Mesendoderm (in vitro differentiated cells): ENCODE results near the gene TFAP2C.

Source experiments
- DNase-seq: peaks from one replicate; pipeline ENCODE4 v3.0.0; 2013
- H2AK5ac ChIP-seq: 2 replicates; pipeline ENCODE4 v1.6.1; 2013; ENCODE audit warnings: low read length, inconsistent platforms
- H2BK120ac ChIP-seq: 2 replicates; pipeline ENCODE4 v1.6.1; 2013; ENCODE audit warnings: low read depth, mild to moderate bottlenecking, low read length, moderate library complexity, mixed read lengths
- H2BK15ac ChIP-seq: replicated peaks from 2 replicates; pipeline ENCODE4 v1.6.1; 2013; ENCODE audit warnings: low read depth, mild to moderate bottlenecking, moderate library complexity
- H2BK5ac ChIP-seq: 2 replicates; pipeline ENCODE4 v1.6.1; 2013; ENCODE audit warnings: low read length, inconsistent platforms
- H3K18ac ChIP-seq: 2 replicates; pipeline ENCODE4 v1.6.1; 2013; ENCODE audit warnings: mild to moderate bottlenecking, low read length, mixed read lengths
- H3K23ac ChIP-seq: one replicate; pipeline ENCODE4 v1.6.1; 2013; ENCODE audit warnings: low read length
- H3K27ac ChIP-seq: 2 replicates; pipeline ENCODE4 v1.5.1; 2013; ENCODE audit warnings: low read depth, mild to moderate bottlenecking, inconsistent platforms, low read length, moderate library complexity
- H3K27me3 ChIP-seq: 2 replicates; pipeline ENCODE4 v1.6.1; 2013; ENCODE audit warnings: low read length, control low read depth, mild to moderate bottlenecking, inconsistent platforms; ENCODE audit not compliant: insufficient read depth, poor library complexity
- H3K36me3 ChIP-seq: 2 replicates; pipeline ENCODE4 v1.6.1; 2013; ENCODE audit warnings: low read length, inconsistent platforms; ENCODE audit not compliant: control insufficient read depth, insufficient read depth
- H3K4ac ChIP-seq: one replicate; pipeline ENCODE4 v1.6.1; 2013; ENCODE audit warnings: low read depth, mild to moderate bottlenecking, low read length, moderate library complexity
- H3K4me1 ChIP-seq: 2 replicates; pipeline ENCODE4 v1.6.1; 2013; ENCODE audit warnings: low read depth, low read length, inconsistent platforms; ENCODE audit not compliant: control insufficient read depth
- H3K4me2 ChIP-seq: 2 replicates; pipeline ENCODE4 v1.6.1; 2013; ENCODE audit warnings: low read length
- H3K4me3 ChIP-seq: 2 replicates; pipeline ENCODE4 v1.5.1; 2013; ENCODE audit warnings: mild to moderate bottlenecking, low read length
- H3K56ac ChIP-seq: one replicate; pipeline ENCODE4 v1.6.1; 2013; ENCODE audit warnings: low read length
- H3K79me1 ChIP-seq: 2 replicates; pipeline ENCODE4 v1.6.1; 2013; ENCODE audit warnings: low read length, inconsistent platforms
- H3K79me2 ChIP-seq: 2 replicates; pipeline ENCODE4 v1.6.1; 2013; ENCODE audit warnings: mild to moderate bottlenecking, low read length; ENCODE audit not compliant: control insufficient read depth, insufficient read depth
- H3K9ac ChIP-seq: 2 replicates; pipeline ENCODE4 v1.6.1; 2013; ENCODE audit warnings: low read length, inconsistent platforms
- H4K5ac ChIP-seq: one replicate; pipeline ENCODE4 v1.6.1; 2013; ENCODE audit warnings: low read length
- H4K8ac ChIP-seq: one replicate; pipeline ENCODE4 v1.6.1; 2013; ENCODE audit warnings: low read depth, mild to moderate bottlenecking, control low read depth, low read length, moderate library complexity
- WGBS: extraction: QIAGEN DNeasy Blood & Tissue Kit; methylation state at CpG from one replicate; pipeline ENCODE4 v1.1.7; 2013; ENCODE audit warnings: low lambda C conversion rate, missing lambda C conversion rate; ENCODE audit not compliant: insufficient coverage; ENCODE audit errors: extremely low coverage; 5-methylcytosine and 5-hydroxymethylcytosine counted together

TFAP2C gene

GRCh38 chr20:56636716-56637115, 7.6 kb downstream of the TFAP2C start:
- Histone ChIP-seq H4K8ac (no peak overlapping the region), H3K56ac (no peak overlapping the region), H3K23ac (no peak overlapping the region), H3K4me1 (peaks cover 2% of the 10 kb centered on the region), H2AK5ac (no peak overlapping the region), H3K4me2 (no peak overlapping the region), H3K36me3 (peaks cover 4% of the 10 kb centered on the region), H3K4me3 (no peak overlapping the region), H3K18ac (no peak overlapping the region), H2BK15ac (no peak overlapping the region), H3K79me2 (no peaks in the 10 kb centered on the region), H3K27ac (no peak overlapping the region), H3K79me1 (no peaks in the 10 kb centered on the region), H3K4ac (no peak overlapping the region), H3K27me3 (no peaks in the 10 kb centered on the region), H2BK120ac (no peak overlapping the region), H2BK5ac (no peak overlapping the region), H4K5ac (no peak overlapping the region), H3K9ac (no peak overlapping the region)
- no CpG with 5 or more reads among the region's 3 CpGs for WGBS
- DNase-seq, result no peak

GRCh38 chr20:56637576-56637975, 8.5 kb downstream of the TFAP2C start:
- no peak overlapping the region for H3K4me2 ChIP-seq
- H3K56ac ChIP-seq, result no peak overlapping the region
- H3K27ac ChIP-seq, result no peak overlapping the region
- no peak overlapping the region for H2BK120ac ChIP-seq
- H3K36me3 ChIP-seq, result peaks cover 4% of the 10 kb centered on the region
- no peak overlapping the region for H2AK5ac ChIP-seq
- H3K4me3 ChIP-seq, result no peak overlapping the region
- DNase-seq, result no peak
- H2BK5ac ChIP-seq, result no peak overlapping the region
- H3K4ac ChIP-seq, result no peak overlapping the region
- H3K79me1 ChIP-seq, result no peaks in the 10 kb centered on the region
- H3K27me3 ChIP-seq, result no peaks in the 10 kb centered on the region
- H2BK15ac ChIP-seq, result no peak overlapping the region
- no peaks in the 10 kb centered on the region for H3K79me2 ChIP-seq
- no CpG with 5 or more reads among the region's 10 CpGs for WGBS
- H3K4me1 ChIP-seq, result peaks cover 2% of the 10 kb centered on the region
- no peak overlapping the region for H3K9ac ChIP-seq
- H4K5ac ChIP-seq, result no peak overlapping the region
- no peak overlapping the region for H3K23ac ChIP-seq
- no peak overlapping the region for H4K8ac ChIP-seq
- no peak overlapping the region for H3K18ac ChIP-seq

- Histone ChIP-seq H3K4me1 (no peaks in the 10 kb centered on the region), H2AK5ac (no peak overlapping the region)
- no CpG with 5 or more reads among the region's 4 CpGs for WGBS
Measured at GRCh38 chr20:56646599-56646998, 17.5 kb downstream of the TFAP2C start.

GRCh38 chr20:56653211-56653610, 24.1 kb downstream of the TFAP2C start:
- Histone ChIP-seq H3K23ac (no peak overlapping the region), H3K56ac (no peak overlapping the region), H3K36me3 (no peaks in the 10 kb centered on the region), H3K4me1 (no peaks in the 10 kb centered on the region), H3K27me3 (no peaks in the 10 kb centered on the region), H3K4me3 (no peak overlapping the region), H3K79me1 (no peaks in the 10 kb centered on the region), H3K27ac (no peak overlapping the region), H3K4me2 (no peak overlapping the region), H3K9ac (no peak overlapping the region), H2AK5ac (no peak overlapping the region), H2BK5ac (no peak overlapping the region), H4K8ac (no peak overlapping the region), H2BK15ac (no peak overlapping the region), H4K5ac (no peak overlapping the region), H3K79me2 (no peaks in the 10 kb centered on the region), H3K4ac (no peak overlapping the region), H2BK120ac (no peak overlapping the region), H3K18ac (no peak overlapping the region)
- no peak for DNase-seq
- no CpG with 5 or more reads among the region's 4 CpGs for WGBS

More at GRCh38 chr20:56646599-56646998, 17.5 kb downstream of the TFAP2C start:
- no peak overlapping the region for H2BK5ac ChIP-seq
- no peak overlapping the region for H3K4me3 ChIP-seq
- no peak overlapping the region for H2BK15ac ChIP-seq
- H4K8ac ChIP-seq, result no peak overlapping the region
- H3K18ac ChIP-seq, result no peak overlapping the region
- H3K56ac ChIP-seq, result no peak overlapping the region
- no peak for DNase-seq
- H3K9ac ChIP-seq, result no peak overlapping the region
- no peak overlapping the region for H3K27ac ChIP-seq
- H4K5ac ChIP-seq, result no peak overlapping the region
- no peaks in the 10 kb centered on the region for H3K79me1 ChIP-seq
- H3K79me2 ChIP-seq, result no peaks in the 10 kb centered on the region
- no peak overlapping the region for H2BK120ac ChIP-seq
- H3K36me3 ChIP-seq, result no peaks in the 10 kb centered on the region
- no peak overlapping the region for H3K4ac ChIP-seq
- H3K23ac ChIP-seq, result no peak overlapping the region
- H3K4me2 ChIP-seq, result no peak overlapping the region
- H3K27me3 ChIP-seq, result no peaks in the 10 kb centered on the region

- Histone ChIP-seq H3K4ac (no peak overlapping the region), H2BK120ac (no peak overlapping the region), H3K79me1 (no peaks in the 10 kb centered on the region), H3K4me2 (no peak overlapping the region), H3K9ac (no peak overlapping the region), H4K5ac (no peak overlapping the region), H3K4me3 (no peak overlapping the region), H3K56ac (no peak overlapping the region), H3K27ac (no peak overlapping the region), H3K4me1 (no peaks in the 10 kb centered on the region), H2BK5ac (no peak overlapping the region), H3K18ac (no peak overlapping the region), H3K79me2 (no peaks in the 10 kb centered on the region), H4K8ac (no peak overlapping the region), H3K23ac (no peak overlapping the region), H3K36me3 (no peaks in the 10 kb centered on the region), H2AK5ac (no peak overlapping the region), H2BK15ac (no peak overlapping the region), H3K27me3 (no peaks in the 10 kb centered on the region)
- no peak for DNase-seq
- no CpG with 5 or more reads among the region's 7 CpGs for WGBS
Measured at GRCh38 chr20:56656632-56657031, 27.5 kb downstream of the TFAP2C start.

GRCh38 chr20:56657879-56658278, 28.8 kb downstream of the TFAP2C start:
- Histone ChIP-seq H3K79me2 (no peaks in the 10 kb centered on the region), H3K36me3 (no peaks in the 10 kb centered on the region), H2BK15ac (no peak overlapping the region), H3K4me2 (no peak overlapping the region), H2BK120ac (no peak overlapping the region), H4K5ac (no peak overlapping the region), H2AK5ac (no peak overlapping the region), H3K4me3 (no peak overlapping the region), H3K23ac (no peak overlapping the region), H3K79me1 (no peaks in the 10 kb centered on the region), H4K8ac (no peak overlapping the region), H3K56ac (no peak overlapping the region), H3K18ac (no peak overlapping the region), H3K9ac (no peak overlapping the region), H3K4me1 (no peaks in the 10 kb centered on the region), H2BK5ac (no peak overlapping the region), H3K27me3 (no peaks in the 10 kb centered on the region), H3K27ac (no peak overlapping the region), H3K4ac (no peak overlapping the region)
- DNase-seq, result no peak
- no CpG with 5 or more reads among the region's 9 CpGs for WGBS
